NAMALWA (cell line): ENCODE measurements around the gene LSM8.
"Not testable (repeated sequence)": the region's sequence is repeated elsewhere in the genome, so short reads cannot be mapped to it uniquely, and the experiment has no call there.

ENCODE experiments used
- DNase-seq: peaks from one replicate; pipeline ENCODE4 v3.0.0-alpha.2; 2015; ENCODE audit warnings: low spot score

The LSM8 gene

GRCh38 chr7:118183786-118184564, at the start of gene LSM8:
TSS of gene LSM8 (plus strand) at chr7:118184164. CDS start at chr7:118184224, 60 bp downstream.
- DNase-seq = peak; percentile 100

- not testable (repeated sequence) for DNase-seq
These were observed 49.5 kb upstream of the LSM8 start for GRCh38 chr7:118134420-118134819.

- DNase-seq = no peak
These were observed 43.5 kb upstream of the LSM8 start for GRCh38 chr7:118140468-118140867.

GRCh38 chr7:118142012-118142411, 42.0 kb upstream of the LSM8 start:
- no peak for DNase-seq

- no peak for DNase-seq
These were observed 35.0 kb upstream of the LSM8 start for GRCh38 chr7:118148930-118149329.

GRCh38 chr7:118149394-118149793, 34.6 kb upstream of the LSM8 start:
- DNase-seq = no peak

- DNase-seq = no peak
These were observed 32.3 kb upstream of the LSM8 start for GRCh38 chr7:118151671-118152070.

GRCh38 chr7:118152149-118152548, 31.8 kb upstream of the LSM8 start:
- no peak for DNase-seq

- DNase-seq = no peak
These were observed 31.3 kb upstream of the LSM8 start for GRCh38 chr7:118152654-118153053.

GRCh38 chr7:118153551-118154177, 30.3 kb upstream of the LSM8 start:
- peak; percentile 72 for DNase-seq

GRCh38 chr7:118158766-118159165, 25.2 kb upstream of the LSM8 start:
- no peak for DNase-seq

- DNase-seq = no peak
These were observed 14.8 kb upstream of the LSM8 start for GRCh38 chr7:118169146-118169545.

GRCh38 chr7:118175740-118176139, 8.2 kb upstream of the LSM8 start:
- DNase-seq = no peak

GRCh38 chr7:118179191-118179590, 4.8 kb upstream of the LSM8 start:
- peak; percentile 37 for DNase-seq

- DNase-seq = no peak
These were observed 1.2 kb upstream of the LSM8 start for GRCh38 chr7:118182593-118183427.

GRCh38 chr7:118183428-118183785, 557 bp upstream of the LSM8 start:
- DNase-seq = no peak

GRCh38 chr7:118184565-118184940, 589 bp downstream of the LSM8 start:
- peak; percentile 53 for DNase-seq

GRCh38 chr7:118185163-118185860, 1.3 kb downstream of the LSM8 start:
- DNase-seq = peak; percentile 23

- DNase-seq = no peak
These were observed 2.5 kb downstream of the LSM8 start for GRCh38 chr7:118186501-118186900.

GRCh38 chr7:118194571-118194970, 10.6 kb downstream of the LSM8 start:
- DNase-seq = no peak

- peak; percentile 80 for DNase-seq
These were observed 12.0 kb downstream of the LSM8 start for GRCh38 chr7:118195837-118196474.

- no peak for DNase-seq
These were observed 18.1 kb downstream of the LSM8 start for GRCh38 chr7:118202061-118202460.
